ENCODE measurements around the gene RBP5. TPM values are rescaled to one million over a fixed set of nuclear protein-coding genes. Genes with fewer than 3 reads are reported as not detected.

The RBP5 gene
- total RNA-seq, 1 experiment from 2014 or later = 2.3 TPM

GRCh38 chr12:7101047-7101693, 27.5 kb downstream of the RBP5 start:
- no peak for TF ChIP-seq CTCF (IDR thresholded peaks at IDR 0.05; ENCODE audit: unreplicated experiment)
- BruUV-seq (replicated peaks) = no TSS peak
- Mint-ChIP-seq H3K27me3 (ENCODE audit: unreplicated experiment) (no peaks in the 10 kb centered on the region), H3K4me3 (ENCODE audit: low read depth, unreplicated experiment) (no peak overlapping the region), H3K36me3 (ENCODE audit: insufficient read depth, unreplicated experiment) (peaks cover 12% of the 10 kb centered on the region), H3K27ac (ENCODE audit: unreplicated experiment) (no peak overlapping the region), H3K4me1 (ENCODE audit: low read depth, unreplicated experiment) (no peaks in the 10 kb centered on the region), H3K9me3 (ENCODE audit: low read depth, unreplicated experiment) (peaks cover 4% of the 10 kb centered on the region)
- intact Hi-C loops (cut with micrococcal nuclease; ENCODE audit: unreplicated experiment) = no loop called here
- DNase-seq = no peak
- CTCF ChIA-PET = no interaction called here

DNA sequence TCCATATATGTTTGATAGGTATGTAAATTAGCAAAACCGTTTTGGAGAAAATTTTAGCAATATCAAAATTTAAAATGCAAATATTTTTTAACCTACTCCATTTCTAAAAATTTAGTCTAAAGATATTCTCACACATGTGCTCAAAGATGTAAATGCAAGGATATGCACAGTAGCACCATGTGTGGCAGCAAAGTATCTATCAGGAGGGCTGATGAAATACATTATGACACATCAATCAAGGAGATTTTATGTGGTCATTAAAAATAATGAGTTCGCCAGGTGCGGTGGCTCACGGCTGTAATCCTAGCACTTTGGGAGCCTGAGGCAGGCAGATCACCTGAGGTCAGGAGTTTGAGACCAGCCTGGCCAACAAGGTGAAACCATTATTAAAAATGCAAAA, 28.4 kb downstream of the RBP5 start:
- no TSS peak for BruUV-seq (replicated peaks)
- Mint-ChIP-seq H3K4me1 (ENCODE audit: low read depth, unreplicated experiment) (no peaks in the 10 kb centered on the region), H3K4me3 (ENCODE audit: low read depth, unreplicated experiment) (no peak overlapping the region), H3K27ac (ENCODE audit: unreplicated experiment) (no peak overlapping the region), H3K36me3 (ENCODE audit: insufficient read depth, unreplicated experiment) (peaks cover 16% of the 10 kb centered on the region), H3K27me3 (ENCODE audit: unreplicated experiment) (no peaks in the 10 kb centered on the region), H3K9me3 (ENCODE audit: low read depth, unreplicated experiment) (no peaks in the 10 kb centered on the region)
- TF ChIP-seq CTCF (IDR thresholded peaks at IDR 0.05; ENCODE audit: unreplicated experiment) = no peak
- CTCF ChIA-PET = no interaction called here
- DNase-seq = no peak
- intact Hi-C loops (cut with micrococcal nuclease; ENCODE audit: unreplicated experiment) = no loop called here

- DNase-seq = no peak
- no peak for TF ChIP-seq CTCF (IDR thresholded peaks at IDR 0.05; ENCODE audit: unreplicated experiment)
- no TSS peak for BruUV-seq (replicated peaks)
- no peaks in the 10 kb centered on the region for H3K9me3 Mint-ChIP-seq (ENCODE audit: low read depth, unreplicated experiment)
- no peak overlapping the region for H3K27ac Mint-ChIP-seq (ENCODE audit: unreplicated experiment)
- H3K4me1 Mint-ChIP-seq (ENCODE audit: low read depth, unreplicated experiment) = no peaks in the 10 kb centered on the region
- intact Hi-C loops (cut with micrococcal nuclease; ENCODE audit: unreplicated experiment) = no loop called here
- CTCF ChIA-PET = interaction anchor here (0.6 kb wide), 1 partner anchor 504 kb away, joined by 3 read pairs; no protein-coding TSS in a partner anchor
- peaks cover 20% of the 10 kb centered on the region for H3K36me3 Mint-ChIP-seq (ENCODE audit: insufficient read depth, unreplicated experiment)
- peaks cover 1% of the 10 kb centered on the region for H3K27me3 Mint-ChIP-seq (ENCODE audit: unreplicated experiment)
- H3K4me3 Mint-ChIP-seq (ENCODE audit: low read depth, unreplicated experiment) = no peak overlapping the region
Observed at GRCh38 chr12:7099290-7099996, 29.2 kb downstream of the RBP5 start.

DNA sequence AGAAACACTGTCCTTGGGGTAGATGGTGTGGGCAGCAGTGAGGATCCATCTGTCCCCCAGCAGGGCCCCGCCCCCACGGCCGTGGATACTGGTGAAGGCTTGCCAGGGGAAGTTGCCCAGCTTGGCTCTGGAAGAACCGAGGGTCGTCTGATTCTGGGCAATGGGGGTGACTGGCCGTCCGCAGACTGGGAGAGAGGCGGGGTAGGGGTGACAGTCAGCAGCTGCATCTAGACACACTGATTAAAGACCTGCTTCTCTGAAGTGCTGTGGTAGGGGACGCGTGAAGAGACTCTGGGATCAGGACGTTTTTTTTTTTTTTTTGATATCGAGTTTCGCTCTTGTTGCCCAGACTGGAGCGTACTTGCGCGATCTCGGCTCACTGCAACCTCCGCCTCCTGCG, 31.7 kb downstream of the RBP5 start:
- H3K27ac Mint-ChIP-seq (ENCODE audit: unreplicated experiment) = no peak overlapping the region
- no peak for TF ChIP-seq CTCF (IDR thresholded peaks at IDR 0.05; ENCODE audit: unreplicated experiment)
- H3K9me3 Mint-ChIP-seq (ENCODE audit: low read depth, unreplicated experiment) = no peaks in the 10 kb centered on the region
- no peak for DNase-seq
- BruUV-seq (replicated peaks) = no TSS peak
- no peaks in the 10 kb centered on the region for H3K4me1 Mint-ChIP-seq (ENCODE audit: low read depth, unreplicated experiment)
- CTCF ChIA-PET = no interaction called here
- intact Hi-C loops (cut with micrococcal nuclease; ENCODE audit: unreplicated experiment) = no loop called here
- peaks cover 16% of the 10 kb centered on the region for H3K27me3 Mint-ChIP-seq (ENCODE audit: unreplicated experiment)
- no peak overlapping the region for H3K4me3 Mint-ChIP-seq (ENCODE audit: low read depth, unreplicated experiment)
- H3K36me3 Mint-ChIP-seq (ENCODE audit: insufficient read depth, unreplicated experiment) = peaks cover 31% of the 10 kb centered on the region

Data from Calu3 (cell line).